ENCODE data around the gene NCOR1. TPM values are rescaled to one million over a fixed set of nuclear protein-coding genes. Genes with fewer than 3 reads are reported as not detected.

Gene NCOR1
- total RNA-seq, 5 donors from 2014 or later (not counting 1 experiment from before 2014, with no cell fraction given) = 134 to 173 (median 152) TPM

DNA sequence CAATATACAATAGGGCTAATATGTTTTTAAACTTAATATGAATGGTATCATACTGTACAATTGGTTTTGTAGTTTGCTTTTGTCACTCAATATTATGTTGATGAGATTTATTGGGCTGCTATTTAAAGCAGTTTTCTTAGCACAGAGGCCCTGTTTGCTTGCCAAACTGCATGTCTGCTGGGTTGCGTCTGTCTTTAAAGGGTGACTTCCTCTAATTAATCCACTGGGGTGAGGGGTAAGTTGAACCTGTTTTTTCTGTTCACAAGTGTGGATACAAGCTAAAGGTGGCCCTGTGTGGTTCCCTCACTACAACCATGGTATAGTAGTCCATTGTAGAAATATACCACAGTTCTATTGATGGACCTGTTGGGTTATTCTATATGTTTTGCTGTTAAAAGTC lies 196.0 kb downstream of the NCOR1 start:
- no peaks in the 10 kb centered on the region for H3K27me3 Mint-ChIP-seq
- H3K36me3 Mint-ChIP-seq = peaks cover 50% of the 10 kb centered on the region
- H3K4me1 Mint-ChIP-seq = peaks cover 22 to 25% (median 24%) of the 10 kb centered on the region in 3 donors
- no CpG with 5 or more reads among the region's 1 CpG for WGBS (ENCODE audit: insufficient coverage)
- no peak for DNase-seq
- H3K4me3 Mint-ChIP-seq = no peak overlapping the region
- peaks cover 8 to 10% of the 10 kb centered on the region in 2 donors for H3K36me3 ChIP-seq (ENCODE audit: control insufficient read depth in 2 of 2, extremely low read depth in 1 of 2, insufficient read depth in 1 of 2, low read length in 1 of 2)
- ATAC-seq (replicated peaks in 1 of 4) = no peak
- no peaks in the 10 kb centered on the region for H3K27me3 ChIP-seq (replicated peaks in 1 of 2; ENCODE audit: control insufficient read depth in 2 of 2, extremely low read depth in 1 of 2, insufficient read depth in 2 of 2, low read length in 1 of 2)
- H3K27ac ChIP-seq (ENCODE audit: low read length) = no peak overlapping the region
- ChIA-PET CTCF (no interaction called here), POLR2A (no interaction called here)
- H3K27ac Mint-ChIP-seq = peak overlapping the region in 1 of 2 donors; percentile 61
- H3K9me3 ChIP-seq = no peaks in the 10 kb centered on the region
- no peaks in the 10 kb centered on the region for H3K4me1 ChIP-seq (ENCODE audit: control insufficient read depth in 1 of 2, extremely low read depth in 1 of 2, insufficient read depth in 2 of 2, low read length in 2 of 2)
- H3K9me3 Mint-ChIP-seq = no peaks in the 10 kb centered on the region
- no peak overlapping the region for H3K4me3 ChIP-seq (ENCODE audit: control insufficient read depth in 1 of 2, extremely low read depth in 1 of 2, low read length in 1 of 2)

DNA sequence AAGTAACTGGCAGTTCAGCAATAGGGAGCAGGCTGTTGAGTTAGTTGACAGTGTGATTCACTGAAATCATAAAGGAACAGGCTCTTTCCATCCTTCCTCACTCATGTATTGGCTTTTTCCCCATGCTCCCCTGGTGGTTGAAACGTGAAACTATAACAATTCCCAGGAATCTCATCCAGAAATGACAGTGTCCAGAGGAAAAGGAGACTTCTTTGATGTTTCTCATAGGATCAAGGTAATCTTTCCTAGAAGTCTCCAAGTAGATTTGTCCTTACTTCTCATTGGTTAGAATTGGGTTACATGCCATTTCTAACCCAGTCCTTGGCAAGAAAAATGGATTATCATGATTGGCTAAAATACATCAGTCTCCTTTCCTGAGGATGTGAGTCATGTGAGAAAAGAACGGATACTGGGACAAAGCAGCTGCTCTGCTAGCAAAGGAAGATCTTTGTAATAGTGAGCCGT lies 201.4 kb downstream of the NCOR1 start:
- ATAC-seq (replicated peaks in 1 of 4) (no peak), DNase-seq (no peak)
- H3K4me3 ChIP-seq (ENCODE audit: control insufficient read depth in 1 of 2, extremely low read depth in 1 of 2, low read length in 1 of 2) = no peak overlapping the region
- no peaks in the 10 kb centered on the region for H3K4me1 ChIP-seq (ENCODE audit: control insufficient read depth in 1 of 2, extremely low read depth in 1 of 2, insufficient read depth in 2 of 2, low read length in 2 of 2)
- no peaks in the 10 kb centered on the region for H3K9me3 ChIP-seq
- Mint-ChIP-seq H3K27me3 (no peaks in the 10 kb centered on the region), H3K36me3 (peaks cover 41% of the 10 kb centered on the region), H3K9me3 (no peaks in the 10 kb centered on the region), H3K4me1 (peaks cover 9 to 20% (median 18%) of the 10 kb centered on the region in 3 donors), H3K4me3 (no peak overlapping the region), H3K27ac (peak overlapping the region in 1 of 2 donors; percentile 16)
- H3K36me3 ChIP-seq (ENCODE audit: control insufficient read depth in 2 of 2, extremely low read depth in 1 of 2, insufficient read depth in 1 of 2, low read length in 1 of 2) = peaks cover 4 to 31% of the 10 kb centered on the region in 2 donors
- no peak overlapping the region for H3K27ac ChIP-seq (ENCODE audit: low read length)
- no CpG with 5 or more reads among the region's 3 CpGs for WGBS (ENCODE audit: insufficient coverage)
- CTCF ChIA-PET = interaction anchor here (0.5 to 0.6 kb wide), 2 partner anchors 15 to 217 kb away, joined by 3 to 6 read pairs; no protein-coding TSS in a partner anchor
- no peaks in the 10 kb centered on the region for H3K27me3 ChIP-seq (replicated peaks in 1 of 2; ENCODE audit: control insufficient read depth in 2 of 2, extremely low read depth in 1 of 2, insufficient read depth in 2 of 2, low read length in 1 of 2)
- POLR2A ChIA-PET = no interaction called here

DNA sequence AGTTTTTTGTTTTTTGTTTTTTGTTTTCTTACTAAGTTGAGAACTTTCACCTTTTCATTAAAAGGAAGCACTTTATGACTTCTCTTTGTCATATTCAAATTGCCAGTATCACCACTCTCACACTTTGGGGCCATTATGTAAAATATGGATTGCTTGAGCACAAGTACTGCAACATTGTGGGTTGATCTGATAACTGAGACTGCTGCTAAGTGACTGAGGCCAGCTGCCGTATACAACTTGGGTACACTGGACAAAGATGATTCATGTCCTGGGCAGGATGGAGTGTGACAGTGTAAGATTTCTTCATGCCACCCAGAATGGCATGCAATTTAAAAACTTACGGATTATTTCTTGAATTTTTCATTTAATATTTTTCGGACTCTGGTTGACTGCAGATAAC lies 207.9 kb downstream of the NCOR1 start:
- peaks cover 60% of the 10 kb centered on the region for H3K36me3 Mint-ChIP-seq
- peaks cover 9 to 78% of the 10 kb centered on the region in 2 donors for H3K36me3 ChIP-seq (ENCODE audit: control insufficient read depth in 2 of 2, extremely low read depth in 1 of 2, insufficient read depth in 1 of 2, low read length in 1 of 2)
- peaks cover 20 to 25% (median 23%) of the 10 kb centered on the region in 3 donors for H3K4me1 Mint-ChIP-seq

DNA sequence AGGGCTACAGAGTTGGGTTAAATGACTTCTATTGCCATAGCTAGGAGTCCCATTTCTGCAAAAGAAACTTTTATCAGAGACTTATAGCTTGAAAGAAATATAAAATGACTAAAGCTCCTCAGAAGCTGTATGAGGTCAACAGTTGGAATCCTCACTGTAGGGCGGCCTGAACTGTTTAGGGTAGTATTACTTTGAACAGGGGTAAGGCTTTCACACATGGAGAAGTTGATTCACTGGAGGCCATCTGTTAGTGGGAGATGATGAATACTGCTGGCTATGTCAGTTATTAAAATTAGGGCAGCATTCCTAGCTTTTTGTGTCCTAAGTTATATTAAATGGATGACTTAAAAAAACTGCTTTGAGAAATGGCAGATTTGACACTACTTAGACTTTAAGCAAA lies 209.7 kb downstream of the NCOR1 start:
- no peak overlapping the region for H3K27ac Mint-ChIP-seq
- peaks cover 72% of the 10 kb centered on the region for H3K36me3 Mint-ChIP-seq
- no peaks in the 10 kb centered on the region for H3K27me3 ChIP-seq (replicated peaks in 1 of 2; ENCODE audit: control insufficient read depth in 2 of 2, extremely low read depth in 1 of 2, insufficient read depth in 2 of 2, low read length in 1 of 2)
- H3K36me3 ChIP-seq (ENCODE audit: control insufficient read depth in 2 of 2, extremely low read depth in 1 of 2, insufficient read depth in 1 of 2, low read length in 1 of 2) = peaks cover 9 to 69% of the 10 kb centered on the region in 2 donors
- H3K27me3 Mint-ChIP-seq = no peaks in the 10 kb centered on the region
- 100% methylated on average over 1 of the region's 1 CpG for WGBS (ENCODE audit: insufficient coverage)
- H3K4me1 ChIP-seq (ENCODE audit: control insufficient read depth in 1 of 2, extremely low read depth in 1 of 2, insufficient read depth in 2 of 2, low read length in 2 of 2) = peaks cover 6 to 14% of the 10 kb centered on the region in 2 experiments
- H3K27ac ChIP-seq (ENCODE audit: low read length) = no peak overlapping the region
- no peaks in the 10 kb centered on the region for H3K9me3 Mint-ChIP-seq
- ChIA-PET CTCF (no interaction called here), POLR2A (interaction anchor here in 1 of 2 donors (1.1 kb wide), 1 partner anchor 17 kb away, joined by 3 read pairs; no protein-coding TSS in a partner anchor)
- peaks cover 30 to 38% (median 35%) of the 10 kb centered on the region in 3 donors for H3K4me1 Mint-ChIP-seq
- no peak overlapping the region for H3K4me3 Mint-ChIP-seq
- H3K9me3 ChIP-seq = no peaks in the 10 kb centered on the region
- no peak overlapping the region for H3K4me3 ChIP-seq (ENCODE audit: control insufficient read depth in 1 of 2, extremely low read depth in 1 of 2, low read length in 1 of 2)
- ATAC-seq (replicated peaks in 1 of 4) (no peak), DNase-seq (no peak)

More for the DNA sequence above, 207.9 kb downstream of the NCOR1 start:
- H3K27ac Mint-ChIP-seq = no peak overlapping the region
- WGBS (ENCODE audit: insufficient coverage) = 42% methylated on average over 1 of the region's 3 CpGs
- H3K27ac ChIP-seq (ENCODE audit: low read length) = no peak overlapping the region
- no peaks in the 10 kb centered on the region for H3K27me3 Mint-ChIP-seq
- POLR2A ChIA-PET = no interaction called here
- H3K4me3 Mint-ChIP-seq = no peak overlapping the region
- H3K27me3 ChIP-seq (replicated peaks in 1 of 2; ENCODE audit: control insufficient read depth in 2 of 2, extremely low read depth in 1 of 2, insufficient read depth in 2 of 2, low read length in 1 of 2) = no peaks in the 10 kb centered on the region
- H3K9me3 ChIP-seq = no peaks in the 10 kb centered on the region
- DNase-seq (no peak), ATAC-seq (replicated peaks in 1 of 4) (no peak)
- H3K4me3 ChIP-seq (ENCODE audit: control insufficient read depth in 1 of 2, extremely low read depth in 1 of 2, low read length in 1 of 2) = no peak overlapping the region
- H3K9me3 Mint-ChIP-seq = no peaks in the 10 kb centered on the region
- no peaks in the 10 kb centered on the region for H3K4me1 ChIP-seq (ENCODE audit: control insufficient read depth in 1 of 2, extremely low read depth in 1 of 2, insufficient read depth in 2 of 2, low read length in 2 of 2)
- CTCF ChIA-PET = no interaction called here

DNA sequence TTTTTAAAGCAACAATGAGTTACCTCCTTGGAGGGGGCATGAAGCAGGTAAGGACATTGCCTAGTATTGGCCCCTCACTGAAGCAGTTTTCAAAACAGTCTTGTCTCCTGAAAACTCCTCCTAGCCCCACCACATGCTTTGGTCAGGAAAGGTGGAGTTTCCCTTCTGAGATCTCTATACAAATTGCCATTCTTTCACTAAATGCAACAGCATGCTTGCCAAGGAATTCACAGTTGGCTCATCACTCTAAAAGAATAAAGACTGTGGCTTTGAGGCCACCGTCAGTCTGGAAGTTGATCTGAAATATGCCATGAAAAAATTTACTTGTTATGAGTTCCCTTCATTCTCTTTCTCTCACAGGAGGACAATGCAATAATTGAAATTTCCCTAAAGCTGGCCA lies 211.5 kb downstream of the NCOR1 start:
- Histone ChIP-seq H3K36me3 (ENCODE audit: control insufficient read depth in 2 of 2, extremely low read depth in 1 of 2, insufficient read depth in 1 of 2, low read length in 1 of 2) (peaks cover 9 to 66% of the 10 kb centered on the region in 2 donors), H3K27me3 (replicated peaks in 1 of 2; ENCODE audit: control insufficient read depth in 2 of 2, extremely low read depth in 1 of 2, insufficient read depth in 2 of 2, low read length in 1 of 2) (no peaks in the 10 kb centered on the region), H3K4me3 (ENCODE audit: control insufficient read depth in 1 of 2, extremely low read depth in 1 of 2, low read length in 1 of 2) (no peak overlapping the region), H3K27ac (ENCODE audit: low read length) (no peak overlapping the region), H3K4me1 (ENCODE audit: control insufficient read depth in 1 of 2, extremely low read depth in 1 of 2, insufficient read depth in 2 of 2, low read length in 2 of 2) (peaks cover 8 to 24% of the 10 kb centered on the region in 2 experiments), H3K9me3 (no peaks in the 10 kb centered on the region)
- ATAC-seq (replicated peaks in 1 of 4) = no peak
- Mint-ChIP-seq H3K36me3 (peaks cover 72% of the 10 kb centered on the region), H3K4me1 (peaks cover 35 to 47% (median 44%) of the 10 kb centered on the region in 3 donors), H3K4me3 (no peak overlapping the region), H3K27me3 (no peaks in the 10 kb centered on the region), H3K27ac (peak overlapping the region in 1 of 2 donors; percentile 28), H3K9me3 (no peaks in the 10 kb centered on the region)
- WGBS (ENCODE audit: insufficient coverage) = no CpG with 5 or more reads among the region's 1 CpG
- no peak for DNase-seq
- ChIA-PET CTCF (no interaction called here), POLR2A (no interaction called here)

DNA sequence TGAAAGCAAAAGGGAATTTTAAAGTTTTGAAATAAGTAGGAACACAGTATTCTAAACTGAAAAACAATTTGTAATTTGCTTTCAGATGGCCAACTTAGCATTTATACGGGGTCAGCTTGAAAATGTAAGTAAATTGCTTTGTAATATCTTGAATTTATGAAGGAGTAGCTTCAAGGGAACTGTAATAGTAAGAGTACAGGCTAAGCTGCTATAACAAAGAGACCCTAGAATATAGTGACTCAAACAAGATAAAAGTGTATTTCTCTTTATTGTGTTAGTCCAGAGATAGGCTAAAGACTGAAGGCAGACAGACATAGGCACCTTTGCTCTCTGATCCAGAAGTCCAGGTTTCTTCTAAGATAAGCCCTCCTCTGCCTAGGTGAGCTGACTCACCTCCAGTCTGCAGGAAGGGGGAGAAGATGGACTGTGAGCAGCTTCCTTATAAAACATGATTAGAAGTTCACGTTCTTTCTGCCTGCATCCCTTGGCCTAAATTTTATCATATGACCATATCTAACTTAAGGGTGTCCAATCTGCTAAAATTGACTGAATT lies 212.6 kb downstream of the NCOR1 start:
- Histone ChIP-seq H3K9me3 (no peaks in the 10 kb centered on the region), H3K36me3 (ENCODE audit: control insufficient read depth in 2 of 2, extremely low read depth in 1 of 2, insufficient read depth in 1 of 2, low read length in 1 of 2) (peaks cover 9 to 55% of the 10 kb centered on the region in 2 donors), H3K4me1 (ENCODE audit: control insufficient read depth in 1 of 2, extremely low read depth in 1 of 2, insufficient read depth in 2 of 2, low read length in 2 of 2) (peaks cover 8 to 27% of the 10 kb centered on the region in 2 experiments), H3K4me3 (ENCODE audit: control insufficient read depth in 1 of 2, extremely low read depth in 1 of 2, low read length in 1 of 2) (no peak overlapping the region), H3K27ac (ENCODE audit: low read length) (no peak overlapping the region), H3K27me3 (replicated peaks in 1 of 2; ENCODE audit: control insufficient read depth in 2 of 2, extremely low read depth in 1 of 2, insufficient read depth in 2 of 2, low read length in 1 of 2) (no peaks in the 10 kb centered on the region)
- CTCF ChIA-PET = no interaction called here
- peak overlapping the region in 1 of 3 donors; percentile 84 for H3K4me3 Mint-ChIP-seq
- no CpG with 5 or more reads among the region's 2 CpGs for WGBS (ENCODE audit: insufficient coverage)
- peaks cover 61% of the 10 kb centered on the region for H3K36me3 Mint-ChIP-seq
- POLR2A ChIA-PET = no interaction called here
- no peaks in the 10 kb centered on the region for H3K27me3 Mint-ChIP-seq
- DNase-seq = no peak
- H3K4me1 Mint-ChIP-seq = peaks cover 33 to 44% (median 43%) of the 10 kb centered on the region in 3 donors
- no peak for ATAC-seq (replicated peaks in 1 of 4)
- H3K9me3 Mint-ChIP-seq = no peaks in the 10 kb centered on the region
- no peak overlapping the region for H3K27ac Mint-ChIP-seq
